Transverse colon (tissue), 4 donors: Measurements from ENCODE around the gene MED9. TPM values are rescaled to one million over a fixed set of nuclear protein-coding genes. Genes with fewer than 3 reads are reported as not detected.

Experiments used
- DNase-seq: peaks from one replicate; pipeline ENCODE4 v3.0.0-alpha.2; 2019
- H3K27ac ChIP-seq, 4 donors: fragments of 200-600 bp; sonication (generic); 2 replicates each; pipeline ENCODE4 v1.5.1; 2016 to 2018; ENCODE audit warnings: inconsistent platforms in 4 of 4
- H3K27me3 ChIP-seq: fragments of 200-600 bp; sonication (generic); 2 replicates; pipeline ENCODE4 v1.5.1; 2017; ENCODE audit warnings: inconsistent platforms
- H3K36me3 ChIP-seq, 4 donors: fragments of 200-600 bp; sonication (generic); 2 replicates each; pipeline ENCODE4 v1.5.1; 2017 to 2019; ENCODE audit warnings: inconsistent platforms in 4 of 4
- H3K4me1 ChIP-seq, 4 donors: fragments of 200-600 bp; sonication (generic); 2 replicates each; pipeline ENCODE4 v1.5.1; 2017 to 2020; ENCODE audit warnings: inconsistent platforms in 4 of 4
- H3K4me3 ChIP-seq, 4 donors: fragments of 200-600 bp; sonication (generic); 1 replicate in 1 of 4; 2 replicates in 3 of 4; pipeline versions ENCODE4 v1.5.1 to v1.6.1; 2017 to 2019; ENCODE audit warnings: inconsistent platforms in 4 of 4
- H3K9me3 ChIP-seq, 2 donors: fragments of 200-600 bp; sonication (generic); 2 replicates each; pipeline ENCODE4 v1.5.1; 2017 to 2019; ENCODE audit warnings: inconsistent platforms in 2 of 2
- CTCF ChIP-seq, 5 experiments: fragments of 200-600 bp in 3 of 5; fragments of 450-650 bp in 2 of 5; sonication (generic) in 3 of 5; IDR thresholded peaks; 1 replicate in 2 of 5; 2 replicates in 3 of 5; pipeline ENCODE4 v1.5.1; 2016 to 2017; ENCODE audit warnings: antibody characterized with exemption in 5 of 5, inconsistent platforms in 3 of 5, mild to moderate bottlenecking in 2 of 5, moderate library complexity in 1 of 5
- EP300 ChIP-seq: sonication (generic); formaldehyde crosslinking; IDR thresholded peaks from one replicate; pipeline ENCODE4 v1.6.1; 2017; ENCODE audit warnings: antibody characterized with exemption, low read depth
- POLR2A ChIP-seq: fragments of 450-650 bp; IDR thresholded peaks from one replicate; pipeline ENCODE4 v1.6.1; 2016; ENCODE audit warnings: antibody characterized with exemption, mild to moderate bottlenecking, moderate library complexity
- POLR2AphosphoS5 ChIP-seq, 3 donors: sonication (generic); formaldehyde crosslinking; IDR thresholded peaks; one replicate each; pipeline ENCODE4 v1.6.1; 2016; ENCODE audit warnings: antibody characterized with exemption in 3 of 3
- WGBS, 2 donors: methylation state at CpG; one replicate each; pipeline ENCODE4 v1.1.5; 2018; ENCODE audit warnings: low coverage in 1 of 2; 5-methylcytosine and 5-hydroxymethylcytosine counted together
- in situ Hi-C, 4 donors: fragments of 200-750 bp; cut with MboI; loops; one replicate each; pipeline versions ENCODE4 v1.15.0 to v1.15.1; 2017; ENCODE audit warnings: low sequenced_read_pairs in 3 of 4, low pct_ligation_motif_present in 1 of 4, low pct_unique_long_range_greater_than_20kb in 1 of 4
- intact Hi-C: fragments of 100-400 bp; cut with DNase I; formaldehyde crosslinking; loops from one replicate; pipeline ENCODE4 v1.15.1; 2023; ENCODE audit warnings: low total_unique reads
- total RNA-seq, 4 donors: library from RNA; depleted of rRNA; stranded (reverse); fragments of >200 nt; gene quantifications; one replicate each; pipeline ENCODE4 v1.1.0, GENCODE V29; 2016

MED9 gene
- total RNA-seq, 4 donors from 2014 or later, result 15.0 to 90.0 (median 25.2) TPM

DNA sequence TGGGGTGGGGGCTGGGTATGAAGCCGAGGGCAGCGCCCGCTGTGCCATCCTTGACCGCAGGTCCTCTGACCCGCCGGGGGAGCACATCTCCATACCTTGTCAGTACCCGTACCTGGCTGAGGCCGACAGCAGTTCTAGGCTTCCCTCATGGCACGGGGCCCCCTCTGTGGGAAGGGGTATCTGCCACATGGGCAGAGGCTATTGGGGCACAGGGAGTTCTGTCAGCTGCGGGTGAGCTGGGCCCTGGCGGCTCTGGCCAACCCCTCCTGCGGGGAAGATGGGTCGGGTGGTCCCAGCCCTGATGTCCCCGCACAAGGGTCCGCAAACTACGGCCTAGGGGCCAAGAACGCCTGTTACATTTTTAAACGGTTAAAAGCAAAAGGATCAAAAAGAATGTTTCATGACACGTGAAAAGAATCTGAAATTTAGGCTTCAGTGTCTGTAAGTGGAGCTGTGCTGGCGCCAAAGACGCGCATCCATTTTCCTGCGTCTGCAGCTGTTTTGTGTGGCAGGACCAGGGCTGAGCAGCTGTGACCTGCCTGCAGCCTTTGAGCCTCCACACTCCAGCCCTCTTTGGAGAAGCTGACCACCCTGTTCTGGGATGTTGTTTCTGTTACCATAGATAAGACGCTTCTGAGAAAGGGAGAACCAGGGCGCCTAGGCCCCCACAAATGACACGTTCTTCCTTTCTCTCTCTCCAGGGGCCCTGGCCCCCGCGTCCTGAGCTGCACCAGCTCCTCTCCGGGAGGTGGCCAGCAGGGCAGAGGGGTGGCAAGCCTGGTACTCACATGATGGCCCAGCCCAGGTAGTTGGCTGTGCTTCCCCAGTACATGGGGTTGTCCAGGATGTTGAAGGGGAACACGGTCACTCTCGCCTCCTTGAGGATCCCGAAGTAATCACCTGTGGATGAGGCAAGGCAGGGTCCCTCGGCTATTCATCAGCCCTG is 32.1 kb downstream of the MED9 start:
- H3K36me3 ChIP-seq, result no peaks in the 10 kb centered on the region
- H3K27me3 ChIP-seq, result no peaks in the 10 kb centered on the region
- H3K9me3 ChIP-seq, result no peaks in the 10 kb centered on the region
- peaks cover 0 to 12% (median 7%) of the 10 kb centered on the region in 4 donors for H3K4me1 ChIP-seq
- intact Hi-C loops, result no loop called here
- DNase-seq, result no peak
- no peak overlapping the region for H3K4me3 ChIP-seq
- TF ChIP-seq EP300 (no peak), CTCF (IDR thresholded peaks at IDR 0.05) (no peak), POLR2AphosphoS5 (IDR thresholded peaks at IDR 0.05) (no peak), POLR2A (no peak)
- in situ Hi-C loops, result loop anchor here in 2 of 4 donors (10.0 kb wide), 2 partner anchors 136 to 154 kb away; no protein-coding TSS in a partner anchor
- WGBS, 2 donors, result 91 to 93% methylated on average over 9 to 33 of the region's 33 CpGs
- H3K27ac ChIP-seq, result no peak overlapping the region

GRCh38 chr17:17509601-17510425 is 33.0 kb downstream of the MED9 start:
- no peak for DNase-seq
- no peaks in the 10 kb centered on the region for H3K36me3 ChIP-seq
- no peaks in the 10 kb centered on the region for H3K9me3 ChIP-seq
- no peak for TF ChIP-seq POLR2AphosphoS5 (IDR thresholded peaks at IDR 0.05)
- no peak for TF ChIP-seq EP300
- TF ChIP-seq POLR2A, result no peak
- no peak for TF ChIP-seq CTCF (IDR thresholded peaks at IDR 0.05)
- peaks cover 0 to 12% (median 7%) of the 10 kb centered on the region in 4 donors for H3K4me1 ChIP-seq
- H3K27me3 ChIP-seq, result no peaks in the 10 kb centered on the region
- 84 to 94% methylated on average over 6 to 21 of the region's 21 CpGs for WGBS, 2 donors
- H3K27ac ChIP-seq, result no peak overlapping the region
- in situ Hi-C loops (loop anchor here in 2 of 4 donors (10.0 kb wide), 2 partner anchors 135 to 155 kb away; no protein-coding TSS in a partner anchor), intact Hi-C loops (loop anchor here (10.0 kb wide), 1 partner anchor 125 kb away; no protein-coding TSS in a partner anchor)
- H3K4me3 ChIP-seq, result no peak overlapping the region

DNA sequence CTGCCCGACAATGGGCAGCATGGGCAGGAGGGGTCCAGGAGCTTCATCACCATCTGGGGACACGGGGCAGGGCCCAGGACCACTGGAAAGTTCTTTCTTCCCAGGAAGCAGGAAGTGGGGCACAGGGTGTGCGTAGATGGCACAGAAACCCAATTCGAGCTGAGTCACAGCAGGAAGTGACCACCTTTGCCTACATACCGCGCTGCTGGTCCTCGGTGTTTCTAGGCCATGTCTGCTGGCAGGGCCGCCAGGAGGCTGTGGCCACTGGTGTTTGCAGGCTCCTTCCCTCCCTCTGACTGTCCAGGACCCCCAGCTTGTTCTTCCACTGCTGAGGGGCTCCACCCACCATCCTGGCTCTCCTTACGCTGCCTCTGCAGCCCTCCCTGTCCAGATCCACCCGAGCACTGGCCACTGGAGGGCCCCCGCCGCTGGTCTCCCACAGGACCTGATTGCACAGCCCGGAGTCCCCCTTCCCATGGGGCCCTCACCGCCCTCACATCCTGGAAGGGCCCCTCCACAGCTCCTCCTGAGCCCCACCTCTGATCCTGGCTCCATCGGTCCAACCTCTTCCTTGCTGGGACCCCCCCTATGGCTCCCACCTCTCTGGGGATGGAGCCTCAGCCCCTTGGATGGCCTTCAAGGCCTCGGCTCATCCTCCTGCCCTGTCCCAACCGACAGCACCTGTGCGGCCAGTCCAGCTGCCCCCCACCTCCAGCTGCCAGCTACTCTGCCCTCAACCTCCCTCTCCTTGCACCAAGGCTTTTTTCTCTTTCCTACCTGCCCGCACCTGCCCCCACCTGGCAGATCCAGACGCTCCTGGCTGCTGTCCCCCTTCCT is 33.9 kb downstream of the MED9 start:
- Histone ChIP-seq H3K4me3 (no peak overlapping the region), H3K36me3 (no peaks in the 10 kb centered on the region), H3K27me3 (no peaks in the 10 kb centered on the region), H3K9me3 (no peaks in the 10 kb centered on the region), H3K4me1 (peaks cover 0 to 12% (median 7%) of the 10 kb centered on the region in 4 donors), H3K27ac (no peak overlapping the region)
- 94% methylated on average over 6 to 20 of the region's 20 CpGs for WGBS, 2 donors
- no peak for DNase-seq
- intact Hi-C loops (loop anchor here (10.0 kb wide), 1 partner anchor 124 kb away; no protein-coding TSS in a partner anchor), in situ Hi-C loops (no loop called here)
- no peak for TF ChIP-seq EP300
- no peak for TF ChIP-seq POLR2A
- no peak for TF ChIP-seq POLR2AphosphoS5 (IDR thresholded peaks at IDR 0.05)
- TF ChIP-seq CTCF (IDR thresholded peaks at IDR 0.05), result no peak
